CD4-positive, alpha-beta T cell treated with Interleukin-17A for 4 hours (primary cell): Measurements from ENCODE around the gene TRIL.

ENCODE experiments used
- DNase-seq: peaks from one replicate; pipeline ENCODE4 v3.0.0-alpha.2; 2020; ENCODE audit warnings: mixed read lengths

Gene TRIL, protein sequence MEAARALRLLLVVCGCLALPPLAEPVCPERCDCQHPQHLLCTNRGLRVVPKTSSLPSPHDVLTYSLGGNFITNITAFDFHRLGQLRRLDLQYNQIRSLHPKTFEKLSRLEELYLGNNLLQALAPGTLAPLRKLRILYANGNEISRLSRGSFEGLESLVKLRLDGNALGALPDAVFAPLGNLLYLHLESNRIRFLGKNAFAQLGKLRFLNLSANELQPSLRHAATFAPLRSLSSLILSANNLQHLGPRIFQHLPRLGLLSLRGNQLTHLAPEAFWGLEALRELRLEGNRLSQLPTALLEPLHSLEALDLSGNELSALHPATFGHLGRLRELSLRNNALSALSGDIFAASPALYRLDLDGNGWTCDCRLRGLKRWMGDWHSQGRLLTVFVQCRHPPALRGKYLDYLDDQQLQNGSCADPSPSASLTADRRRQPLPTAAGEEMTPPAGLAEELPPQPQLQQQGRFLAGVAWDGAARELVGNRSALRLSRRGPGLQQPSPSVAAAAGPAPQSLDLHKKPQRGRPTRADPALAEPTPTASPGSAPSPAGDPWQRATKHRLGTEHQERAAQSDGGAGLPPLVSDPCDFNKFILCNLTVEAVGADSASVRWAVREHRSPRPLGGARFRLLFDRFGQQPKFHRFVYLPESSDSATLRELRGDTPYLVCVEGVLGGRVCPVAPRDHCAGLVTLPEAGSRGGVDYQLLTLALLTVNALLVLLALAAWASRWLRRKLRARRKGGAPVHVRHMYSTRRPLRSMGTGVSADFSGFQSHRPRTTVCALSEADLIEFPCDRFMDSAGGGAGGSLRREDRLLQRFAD

DNA sequence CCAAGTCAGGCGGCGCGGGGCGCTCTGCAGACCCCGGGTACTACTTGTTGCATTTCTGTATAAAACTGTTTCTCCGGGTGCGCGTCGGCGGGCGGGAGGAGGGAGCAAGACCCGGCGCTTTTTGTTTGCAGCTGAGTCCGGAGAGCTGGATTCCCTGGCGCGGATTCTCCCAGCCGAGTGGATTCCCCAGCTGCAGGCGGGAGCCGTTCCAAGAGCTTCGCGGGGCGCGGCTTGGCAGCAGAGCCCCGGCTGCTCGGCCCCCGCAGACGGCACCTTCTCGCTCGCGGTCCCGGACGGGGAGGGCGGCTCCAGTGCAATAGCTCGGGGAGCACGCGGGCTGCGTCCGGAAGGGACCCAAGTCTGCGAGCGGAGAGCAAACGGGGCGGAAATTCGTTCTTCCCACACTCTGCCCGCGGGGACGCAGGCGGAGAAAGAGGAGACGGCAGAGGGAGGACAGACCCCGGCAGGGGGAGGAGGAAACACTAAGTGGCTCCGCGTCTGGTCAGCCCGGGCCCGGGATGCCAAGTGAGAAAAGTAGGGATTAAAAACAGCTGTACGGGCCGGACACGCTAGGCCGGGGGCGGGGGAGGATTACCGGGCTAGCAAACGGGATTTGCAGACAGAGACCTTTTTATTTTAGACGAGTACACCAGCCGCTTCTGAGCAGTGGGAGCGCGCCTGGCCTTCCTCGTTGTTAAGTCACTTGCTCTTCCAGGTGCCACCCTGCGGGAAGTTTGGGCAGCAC lies at the start of gene TRIL:
TRIL (minus strand) TSS at position 96 of the 745 bp plus-strand sequence. CDS start 284 bp downstream, outside the sequence.
- DNase-seq = no peak

DNA sequence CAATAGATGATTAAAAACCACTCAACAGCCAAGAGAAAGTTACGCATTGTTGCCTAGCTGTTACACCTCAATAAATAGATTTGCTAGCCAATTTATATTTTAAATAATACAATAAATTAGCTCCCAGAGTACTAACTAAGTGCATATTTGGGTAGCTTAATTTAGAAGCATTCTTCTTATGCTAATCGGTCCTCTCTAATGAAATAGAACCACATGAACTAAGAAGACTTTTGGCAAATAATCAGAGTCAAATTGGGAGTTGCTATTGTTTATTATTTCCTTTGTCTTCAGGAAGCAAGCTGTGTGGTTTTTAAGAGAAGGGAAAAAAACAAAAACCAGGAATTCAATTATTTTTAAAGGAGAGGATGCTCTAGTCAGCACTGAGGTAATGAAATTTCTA lies 49.0 kb upstream of the TRIL start:
- no peak for DNase-seq

DNA sequence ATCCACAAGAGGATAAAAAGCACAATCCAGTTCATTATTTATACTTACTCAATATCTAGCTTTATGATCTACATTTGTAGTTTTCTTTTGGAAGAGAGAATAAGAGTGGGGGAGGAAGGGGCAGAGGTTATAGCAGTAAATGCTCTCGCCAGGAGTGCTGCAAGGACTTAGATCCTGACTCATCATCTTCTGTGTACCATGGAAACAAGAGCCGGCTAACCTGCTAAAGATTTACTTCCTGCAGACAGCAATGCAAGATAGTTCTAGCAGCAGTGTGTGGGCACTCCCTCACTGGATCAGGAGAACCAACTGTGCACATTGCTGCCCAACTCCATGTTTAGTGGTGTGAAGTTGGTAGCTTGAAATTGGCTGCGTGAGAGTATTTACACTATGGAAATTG lies 47.7 kb upstream of the TRIL start:
- no peak for DNase-seq

DNA sequence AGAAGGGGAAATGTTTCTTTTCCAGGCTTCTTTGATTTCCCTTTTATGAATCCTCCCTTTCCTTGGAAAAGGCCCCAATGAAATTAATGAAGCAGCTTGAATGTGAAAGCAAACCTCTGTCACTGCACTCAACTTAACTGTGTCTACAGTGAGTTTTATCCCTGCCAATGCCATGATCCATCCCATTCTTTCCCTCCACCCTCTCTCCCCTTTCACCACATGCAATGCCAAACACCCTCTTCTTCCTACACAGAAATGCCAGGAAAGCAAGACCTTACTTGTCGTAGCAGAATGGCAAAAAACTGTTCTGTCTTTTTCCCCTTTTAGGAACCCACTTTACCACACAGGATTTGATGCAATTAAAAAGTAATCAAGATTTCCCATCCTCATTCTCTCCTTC lies 47.3 kb upstream of the TRIL start:
- DNase-seq = no peak

DNA sequence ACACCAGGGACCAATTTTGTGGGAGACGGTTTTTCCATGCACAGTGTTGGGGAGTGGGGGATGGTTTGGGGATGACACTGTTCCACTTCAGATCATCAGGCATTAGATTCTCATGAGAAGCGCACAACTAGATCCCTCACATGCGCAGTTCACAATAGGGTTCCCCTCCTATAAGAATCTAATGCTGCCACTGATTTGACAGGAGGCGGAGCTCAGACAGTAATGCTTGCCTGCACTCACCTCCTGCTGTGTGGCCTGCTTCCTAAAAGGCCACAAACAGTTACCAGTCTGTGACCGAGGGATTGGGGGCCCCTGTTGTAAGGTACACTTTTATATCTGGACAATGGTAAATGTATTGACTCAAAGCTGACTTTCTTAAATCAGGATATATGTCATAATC lies 45.6 kb upstream of the TRIL start:
- DNase-seq = no peak

DNA sequence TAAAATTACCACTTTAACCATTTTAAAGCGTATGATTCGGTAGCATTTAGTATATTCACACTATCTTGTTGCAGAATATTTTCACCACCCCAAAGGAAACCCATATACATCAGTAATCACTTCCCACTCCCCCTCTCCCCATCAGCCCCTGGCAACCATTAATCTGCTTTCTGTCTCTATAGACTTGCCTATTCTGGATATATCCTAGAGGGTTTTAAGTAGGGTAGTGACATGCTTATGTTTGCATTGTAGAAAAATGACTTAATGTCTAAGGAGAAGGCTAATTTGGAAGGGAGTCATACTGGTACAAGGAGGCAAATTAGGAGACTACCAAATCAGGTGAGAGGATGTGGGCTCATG lies 42.6 kb upstream of the TRIL start:
- DNase-seq = no peak

DNA sequence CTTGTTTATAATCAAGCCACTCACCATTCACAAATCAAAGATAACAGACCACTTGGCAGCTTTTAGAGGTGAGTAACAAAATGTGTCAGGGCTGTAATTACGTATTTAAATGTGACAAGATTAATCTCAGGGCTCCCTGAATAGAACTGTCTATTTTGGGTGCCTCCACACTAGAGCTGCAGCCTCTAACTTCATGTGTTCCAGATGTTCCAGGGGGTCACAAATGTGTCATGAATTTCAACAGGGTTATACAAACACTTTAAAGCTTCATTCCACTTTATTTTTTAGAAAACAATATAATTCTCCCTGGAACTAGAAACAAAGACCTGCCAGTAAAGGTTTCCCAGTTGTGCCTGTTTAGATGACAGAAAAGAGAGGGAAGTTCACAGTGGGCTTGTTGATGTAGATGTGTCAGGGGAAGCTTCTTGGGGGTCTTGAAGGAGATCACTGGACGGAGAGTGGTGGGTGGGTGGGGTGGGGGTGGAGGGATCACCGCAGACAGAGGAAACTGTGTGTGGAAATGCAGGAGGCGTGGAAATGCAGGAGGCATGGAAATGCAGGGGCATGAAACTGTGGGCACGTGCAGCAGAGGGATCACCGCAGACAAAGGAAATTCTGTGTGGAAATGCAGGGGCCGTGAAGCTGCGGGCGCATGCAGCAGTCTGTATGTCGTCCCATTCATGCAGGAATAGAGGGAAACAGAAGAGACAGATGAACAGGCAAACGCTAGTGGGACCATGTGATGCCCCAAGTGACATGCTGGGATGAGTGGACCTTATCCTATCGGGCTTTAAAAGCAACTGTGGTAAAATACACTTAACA lies 42.0 kb upstream of the TRIL start:
- no peak for DNase-seq

DNA sequence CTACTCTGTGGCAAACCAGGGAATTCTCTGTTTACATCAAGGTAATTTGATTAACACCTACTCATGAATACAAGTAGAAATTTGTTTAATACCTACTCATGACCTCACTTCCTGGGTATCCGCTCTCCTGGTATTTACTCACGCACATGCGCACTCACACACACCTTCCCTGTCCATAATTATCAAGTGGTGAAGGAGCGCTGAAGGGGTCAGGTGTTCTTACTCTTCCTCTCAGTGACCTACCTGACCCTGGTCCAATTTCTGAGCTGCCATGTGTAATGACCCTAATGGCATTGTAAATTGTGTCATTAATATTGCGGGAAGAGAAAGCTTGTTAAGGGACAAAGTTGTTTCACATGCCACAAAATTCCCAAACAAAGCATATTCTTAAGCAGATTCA lies 41.3 kb upstream of the TRIL start:
- no peak for DNase-seq

DNA sequence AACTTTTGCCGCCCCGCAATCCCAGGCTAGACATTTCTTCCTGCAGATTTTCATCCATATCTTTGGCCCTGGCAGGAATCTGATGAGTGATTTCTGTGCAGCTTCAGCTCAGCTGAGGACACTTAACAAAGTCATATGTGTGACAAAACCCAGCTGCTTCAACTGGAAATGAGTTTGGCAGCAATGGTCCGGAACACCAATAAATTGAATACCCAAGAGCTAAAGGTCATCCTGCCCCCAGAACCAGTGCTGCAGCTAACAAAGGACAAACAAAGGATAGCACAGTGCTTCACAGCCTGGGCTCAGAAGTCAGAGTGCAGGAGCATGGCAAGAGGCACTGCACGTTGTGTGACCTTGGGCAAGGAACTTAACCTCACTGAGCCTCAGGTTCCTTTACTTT lies 40.0 kb upstream of the TRIL start:
- no peak for DNase-seq

DNA sequence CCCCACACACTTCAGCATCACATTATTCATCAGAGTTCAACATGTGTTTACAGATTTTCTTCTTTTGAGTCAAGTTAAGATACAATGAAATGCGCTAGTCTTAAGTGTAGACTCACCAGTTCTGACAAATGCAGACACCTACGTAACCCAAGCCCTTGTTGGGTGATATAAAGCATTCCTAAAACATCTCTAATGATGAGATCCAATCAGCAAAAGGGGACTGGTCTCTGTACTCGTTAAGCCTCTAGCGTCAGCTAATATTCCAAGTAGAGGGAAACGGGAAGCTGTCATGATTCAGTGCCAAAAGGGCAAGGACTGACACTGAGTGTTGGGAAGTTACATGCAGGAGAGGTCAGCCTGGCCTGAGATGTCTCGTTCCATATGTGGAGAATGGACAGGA lies 38.7 kb upstream of the TRIL start:
- no peak for DNase-seq

DNA sequence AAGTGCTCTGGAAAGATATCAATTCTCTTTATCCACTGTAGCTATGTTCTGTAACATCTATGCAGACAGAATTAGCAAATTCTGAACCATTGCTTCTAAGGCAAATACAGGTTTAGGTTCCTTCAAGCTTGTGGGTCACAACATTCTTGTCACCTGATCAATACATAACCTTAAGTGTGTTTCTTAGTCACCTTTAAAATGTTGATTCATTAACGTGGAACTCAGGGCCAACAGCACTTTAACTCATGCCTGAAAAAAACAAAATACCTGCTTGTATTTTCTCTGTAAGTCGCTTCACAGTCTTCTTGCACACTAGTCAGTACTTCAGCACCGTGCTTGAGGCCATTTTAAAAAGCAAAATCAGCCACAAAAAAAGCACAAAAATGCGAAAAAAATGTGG lies 35.2 kb upstream of the TRIL start:
- DNase-seq = no peak

DNA sequence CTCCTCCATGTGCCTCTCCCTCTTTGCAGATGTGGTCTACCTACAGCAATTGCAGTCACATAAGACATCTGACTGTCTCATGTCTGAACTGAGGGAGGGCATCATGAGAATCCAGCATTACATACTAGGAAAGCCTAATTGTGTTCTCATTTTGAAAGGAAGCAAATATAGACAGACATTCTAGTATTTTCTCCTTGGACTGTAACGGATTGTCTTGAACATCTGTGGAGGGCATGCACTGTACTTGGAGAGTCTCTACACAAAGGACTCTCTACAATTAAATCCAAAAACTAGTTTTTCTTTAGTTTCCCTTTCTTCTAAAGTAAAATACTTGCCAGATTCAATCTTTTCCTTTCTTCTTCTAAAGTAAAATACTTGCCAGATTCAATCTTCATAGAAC lies 34.7 kb upstream of the TRIL start:
- no peak for DNase-seq

DNA sequence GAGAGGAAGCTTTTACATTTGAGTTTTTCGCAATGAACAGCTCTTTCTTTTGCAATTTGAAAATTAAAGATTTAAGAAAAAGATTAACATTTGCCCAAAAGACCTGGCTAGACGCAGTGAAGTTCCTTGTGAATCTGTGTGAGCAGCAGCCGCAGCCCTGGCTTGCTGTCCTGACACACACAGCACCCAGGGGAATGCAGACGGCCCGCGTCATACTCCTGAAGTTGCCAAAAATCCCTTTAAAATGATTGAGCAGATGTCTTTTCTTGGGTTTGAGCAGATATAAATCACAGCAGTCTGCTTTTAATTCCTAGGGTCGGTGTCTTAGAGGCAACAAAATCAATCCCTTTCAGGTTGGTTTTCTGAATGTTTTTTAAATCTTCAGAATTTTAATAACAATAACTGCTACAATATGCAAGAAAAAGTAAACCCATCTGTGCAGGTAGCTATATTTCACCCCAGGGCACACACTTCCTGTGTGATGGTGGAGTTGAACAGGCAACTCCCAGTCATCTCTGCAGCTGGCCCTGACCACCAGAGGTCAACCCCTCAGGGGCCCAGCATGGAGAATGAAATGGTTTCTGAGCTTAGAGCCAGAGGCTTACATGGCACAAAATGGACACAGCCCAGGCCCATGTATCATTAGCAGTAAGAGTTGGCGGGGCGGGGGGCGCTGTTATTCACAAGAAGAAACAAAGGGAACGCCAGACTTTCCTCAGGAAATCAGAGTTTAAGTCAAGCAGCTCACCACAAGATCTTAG lies 32.2 kb upstream of the TRIL start:
- no peak for DNase-seq

DNA sequence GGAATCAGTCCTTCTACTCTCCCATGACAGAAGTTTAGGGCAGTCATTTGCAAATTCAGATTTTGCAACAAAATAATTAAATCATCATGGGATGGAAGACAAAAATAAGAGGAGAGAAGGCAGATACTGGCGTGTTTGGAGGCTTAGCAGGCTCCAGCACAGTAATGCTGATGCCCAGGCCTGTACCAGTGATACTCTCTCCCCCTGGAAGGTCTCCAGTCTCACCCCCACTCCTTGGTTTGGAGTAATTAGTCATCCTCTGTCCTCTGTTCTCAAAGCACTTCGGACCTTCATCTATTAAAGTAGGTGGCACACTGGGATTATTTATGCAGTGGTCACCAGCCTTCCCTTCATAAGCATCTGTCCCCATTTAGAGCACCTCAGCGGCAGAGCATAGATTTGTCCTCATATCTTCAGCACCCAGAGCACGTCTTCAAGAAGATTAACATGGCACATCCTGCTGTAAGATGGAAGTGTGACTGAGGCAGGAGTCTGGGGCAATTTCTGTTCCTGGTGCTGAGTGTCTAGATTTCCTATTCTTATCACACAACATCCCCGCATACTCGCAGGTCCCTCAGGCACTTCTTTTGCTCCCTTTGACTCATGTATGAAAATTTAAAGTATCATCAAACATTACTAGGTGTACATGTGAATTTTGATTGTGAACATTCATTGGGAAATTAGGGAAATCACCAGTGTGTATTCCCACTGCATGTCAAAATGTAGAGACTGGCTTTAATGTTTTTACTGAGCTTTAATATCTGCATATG lies 31.3 kb upstream of the TRIL start:
- no peak for DNase-seq

DNA sequence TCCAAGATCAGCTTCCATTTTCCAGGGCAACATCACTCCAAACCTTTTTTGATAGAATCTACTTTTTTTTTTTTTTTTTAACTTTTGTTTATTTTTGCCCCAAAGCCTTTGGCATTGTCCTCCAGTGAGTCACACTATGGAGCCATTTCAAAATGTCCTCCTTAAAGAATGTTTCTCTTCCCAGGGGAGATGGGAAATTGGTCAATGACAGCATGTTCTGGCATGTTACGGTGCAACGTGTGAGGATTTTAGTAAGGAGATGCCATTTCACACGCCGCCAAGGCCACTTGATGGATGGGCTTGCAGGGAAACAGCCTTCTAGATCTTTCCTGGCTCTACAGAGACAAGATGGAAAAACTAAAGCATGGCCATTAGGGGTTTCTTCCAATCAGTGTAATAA lies 30.7 kb upstream of the TRIL start:
- no peak for DNase-seq

DNA sequence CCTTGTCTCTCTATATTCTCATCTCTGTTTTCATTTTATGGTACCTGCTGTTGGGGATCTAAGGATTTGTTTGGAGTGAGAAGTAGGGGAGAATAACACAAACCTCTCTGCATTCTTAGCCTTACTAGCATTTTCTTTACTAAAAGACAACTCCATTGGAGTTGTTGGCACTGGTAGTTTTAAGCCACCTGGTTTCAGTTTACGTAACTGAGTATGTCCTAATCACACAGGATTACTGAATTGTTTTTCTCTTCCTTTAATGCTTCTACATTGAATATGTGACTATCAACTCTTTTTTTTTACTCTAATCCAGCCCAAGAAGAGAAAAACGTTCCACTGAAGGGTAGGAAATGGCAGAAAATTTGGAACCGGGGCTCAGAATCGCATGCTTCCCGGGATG lies 30.0 kb upstream of the TRIL start:
- DNase-seq = no peak

DNA sequence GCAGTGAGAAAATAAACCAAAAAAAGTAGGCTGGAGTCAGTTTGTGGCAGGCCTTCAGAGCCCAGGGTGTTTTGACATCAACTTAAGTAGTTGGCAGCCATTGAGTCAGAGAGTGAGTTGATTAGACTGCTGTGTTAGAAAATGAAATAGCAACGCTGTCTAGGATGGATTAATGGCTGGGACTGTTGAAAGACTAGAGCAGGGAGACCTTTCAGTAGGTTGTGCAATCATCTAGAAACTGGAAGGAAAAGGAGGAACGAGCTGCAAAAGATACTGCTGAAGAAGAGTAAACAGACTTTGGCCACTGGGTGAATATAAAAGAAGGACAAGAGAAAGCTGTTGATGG lies 28.6 kb upstream of the TRIL start:
- no peak for DNase-seq

DNA sequence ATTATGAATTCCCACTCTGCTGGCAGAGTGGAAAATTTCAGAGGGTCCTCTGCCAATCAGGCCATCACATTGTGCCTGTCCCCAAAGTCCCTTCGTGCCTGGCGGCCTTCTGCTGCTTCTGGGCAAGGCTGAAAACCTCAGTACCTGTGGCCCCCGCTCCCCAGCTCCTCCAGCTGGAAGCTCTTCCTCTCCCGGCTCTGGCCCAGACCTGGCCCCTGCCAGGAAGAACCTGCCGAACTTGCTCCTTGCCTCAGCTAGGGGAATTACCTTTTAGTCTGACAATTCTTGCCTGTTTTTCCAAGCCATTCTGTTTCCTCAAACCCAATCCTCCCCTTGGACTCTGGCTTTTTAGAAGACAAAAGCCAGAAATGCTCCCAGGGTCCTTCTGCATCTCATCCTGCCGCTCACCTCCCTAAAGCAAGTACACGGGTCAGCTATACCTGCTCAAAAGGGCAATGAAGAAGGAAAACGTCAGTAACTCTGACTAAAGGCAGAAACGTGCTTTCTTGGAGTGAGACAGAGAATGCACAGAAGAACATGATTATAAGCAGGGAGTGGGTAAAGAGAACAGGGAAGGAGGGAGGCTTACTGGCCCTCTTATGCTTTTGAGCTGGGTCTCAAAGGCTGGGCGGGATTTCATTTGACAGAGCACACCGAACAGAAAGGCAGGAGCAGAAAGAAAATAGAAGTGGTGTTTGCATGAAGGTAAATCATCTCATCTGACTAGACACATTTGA lies 28.1 kb upstream of the TRIL start:
- no peak for DNase-seq

DNA sequence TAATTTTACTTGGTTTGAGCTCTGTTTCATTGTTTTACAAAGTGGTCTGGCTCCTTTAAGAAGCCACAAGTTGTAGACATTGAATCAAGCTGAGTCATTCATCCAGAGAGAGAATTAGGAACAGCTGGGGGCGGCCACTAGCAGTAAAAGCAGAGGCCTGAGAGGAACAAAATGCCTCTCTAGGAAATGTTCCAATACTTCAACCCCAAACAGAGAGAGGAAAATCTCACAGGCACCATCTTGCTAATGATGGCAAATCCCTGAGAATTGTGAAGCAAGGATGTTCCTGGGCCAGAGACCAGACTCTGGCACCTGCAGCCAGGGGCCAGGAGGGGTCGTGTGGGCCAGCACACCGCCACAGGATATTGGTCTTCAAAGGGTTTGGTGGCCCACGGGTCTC lies 26.5 kb upstream of the TRIL start:
- DNase-seq = no peak

DNA sequence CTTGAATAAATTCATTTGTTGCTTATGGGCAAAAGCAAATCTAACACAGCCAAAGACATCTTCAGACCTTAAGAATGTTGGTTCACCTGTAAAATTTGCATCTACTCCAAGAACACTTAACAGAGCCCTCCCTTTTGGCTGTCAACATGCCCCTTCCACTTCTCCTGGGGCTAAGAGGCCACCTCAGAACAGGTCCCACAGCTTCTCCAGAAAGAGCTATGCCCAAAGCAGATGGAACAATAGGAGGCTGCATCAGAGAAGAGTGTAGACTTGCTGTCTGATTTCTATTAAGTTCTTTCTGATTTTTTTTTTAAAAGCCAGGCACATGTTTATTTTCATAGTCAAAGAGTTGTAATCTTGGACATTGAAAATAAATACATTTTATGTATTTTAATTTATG lies 26.1 kb upstream of the TRIL start:
- DNase-seq = no peak
